ENCODE measurements around the gene ZHX3. TPM values are rescaled to one million over a fixed set of nuclear protein-coding genes. Genes with fewer than 3 reads are reported as not detected.
"Not testable (repeated sequence)": the region's sequence is repeated elsewhere in the genome, so short reads cannot be mapped to it uniquely, and the experiment has no call there.

Gene ZHX3
- total RNA-seq, 2 donors from 2014 or later: 8.2 to 10.1 TPM

- DNase-seq (ENCODE audit: low spot score in 2 of 2) (no peak), ATAC-seq (no peak)
- Mint-ChIP-seq H3K27ac (no peak overlapping the region), H3K9me3 (no peaks in the 10 kb centered on the region), H3K36me3 (no peaks in the 10 kb centered on the region)
These were observed 56.3 kb downstream of the ZHX3 start for GRCh38 chr20:41261260-41261659.

- Mint-ChIP-seq H3K36me3 (no peaks in the 10 kb centered on the region), H3K9me3 (no peaks in the 10 kb centered on the region)
- DNase-seq (ENCODE audit: low spot score in 2 of 2): no peak
These were observed 56.8 kb downstream of the ZHX3 start for GRCh38 chr20:41260734-41261220.

DNA sequence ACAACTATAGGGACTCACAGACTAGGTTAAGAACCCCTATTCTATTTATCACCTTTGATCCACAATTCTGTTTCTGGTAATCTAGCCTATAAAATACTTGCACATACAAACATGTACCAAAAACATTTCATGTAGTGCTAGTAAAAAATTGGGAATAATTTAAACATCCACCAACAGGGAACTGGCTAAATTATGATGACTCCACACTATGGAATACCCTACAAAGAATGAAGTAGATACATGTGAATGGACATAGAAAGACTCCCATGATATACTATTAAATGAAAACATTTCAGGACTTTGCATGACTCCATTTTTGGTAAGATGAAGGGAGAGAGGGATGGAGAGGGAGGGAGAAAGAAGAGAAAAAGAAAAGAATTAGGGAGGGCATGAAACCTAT lies 58.2 kb downstream of the ZHX3 start:
- no peaks in the 10 kb centered on the region for H3K36me3 Mint-ChIP-seq
- DNase-seq (ENCODE audit: low spot score in 2 of 2): no peak
- H3K9me3 Mint-ChIP-seq: no peaks in the 10 kb centered on the region
- H3K27ac Mint-ChIP-seq: no peak overlapping the region
- ATAC-seq: no peak

More at GRCh38 chr20:41260734-41261220, 56.8 kb downstream of the ZHX3 start:
- H3K27ac Mint-ChIP-seq: no peak overlapping the region
- ATAC-seq: no peak

DNA sequence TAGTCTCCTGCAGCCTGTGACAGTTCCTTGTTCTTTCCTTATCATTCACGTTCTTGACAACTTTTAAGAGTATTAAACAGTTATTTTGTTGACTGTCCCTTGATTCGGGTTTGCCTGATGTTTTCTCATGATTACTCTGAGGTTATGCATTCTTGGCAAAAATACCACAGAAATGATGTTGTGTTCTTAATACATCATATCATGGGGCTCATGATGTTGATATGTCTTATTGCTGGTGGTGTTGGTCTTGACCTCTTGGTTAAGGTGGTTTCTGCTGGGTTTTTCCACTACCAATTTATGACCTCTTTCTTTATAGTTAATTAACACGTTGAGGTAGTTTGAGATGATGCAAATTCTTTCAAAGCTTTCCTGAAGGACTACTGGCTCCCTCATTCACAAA lies 59.1 kb downstream of the ZHX3 start:
- no peaks in the 10 kb centered on the region for H3K36me3 Mint-ChIP-seq
- ATAC-seq: no peak
- no peak for DNase-seq (ENCODE audit: low spot score in 2 of 2)
- no peak overlapping the region for H3K27ac Mint-ChIP-seq
- H3K9me3 Mint-ChIP-seq: no peaks in the 10 kb centered on the region

DNA sequence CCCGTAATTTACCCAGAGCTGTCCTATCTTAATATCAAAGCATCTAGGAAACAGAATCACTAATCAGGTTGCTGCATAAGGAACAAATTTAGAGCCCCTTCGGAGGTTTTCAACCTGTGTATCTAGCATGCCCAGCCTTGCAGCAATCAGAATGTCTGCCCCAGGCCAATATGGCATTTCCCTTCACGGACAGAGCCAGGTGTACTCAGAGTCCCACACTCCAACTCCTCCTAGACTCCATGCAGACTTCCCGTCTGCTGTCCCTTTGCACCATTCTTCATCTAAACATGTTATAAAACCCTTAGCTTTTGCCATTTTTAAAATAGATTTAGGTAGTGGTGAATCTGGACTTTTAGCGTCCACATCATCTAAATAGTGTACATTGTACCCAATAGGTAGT lies 61.0 kb downstream of the ZHX3 start:
- no peak for ATAC-seq

GRCh38 chr20:41255655-41256054 lies 61.9 kb downstream of the ZHX3 start:
- Mint-ChIP-seq H3K27ac (no peak overlapping the region), H3K9me3 (no peaks in the 10 kb centered on the region), H3K36me3 (no peaks in the 10 kb centered on the region)
- ATAC-seq (no peak), DNase-seq (ENCODE audit: low spot score in 2 of 2) (no peak)

More for the DNA sequence above, 61.0 kb downstream of the ZHX3 start:
- Mint-ChIP-seq H3K27ac (no peak overlapping the region), H3K36me3 (no peaks in the 10 kb centered on the region), H3K9me3 (no peaks in the 10 kb centered on the region)
- no peak for DNase-seq (ENCODE audit: low spot score in 2 of 2)

DNA sequence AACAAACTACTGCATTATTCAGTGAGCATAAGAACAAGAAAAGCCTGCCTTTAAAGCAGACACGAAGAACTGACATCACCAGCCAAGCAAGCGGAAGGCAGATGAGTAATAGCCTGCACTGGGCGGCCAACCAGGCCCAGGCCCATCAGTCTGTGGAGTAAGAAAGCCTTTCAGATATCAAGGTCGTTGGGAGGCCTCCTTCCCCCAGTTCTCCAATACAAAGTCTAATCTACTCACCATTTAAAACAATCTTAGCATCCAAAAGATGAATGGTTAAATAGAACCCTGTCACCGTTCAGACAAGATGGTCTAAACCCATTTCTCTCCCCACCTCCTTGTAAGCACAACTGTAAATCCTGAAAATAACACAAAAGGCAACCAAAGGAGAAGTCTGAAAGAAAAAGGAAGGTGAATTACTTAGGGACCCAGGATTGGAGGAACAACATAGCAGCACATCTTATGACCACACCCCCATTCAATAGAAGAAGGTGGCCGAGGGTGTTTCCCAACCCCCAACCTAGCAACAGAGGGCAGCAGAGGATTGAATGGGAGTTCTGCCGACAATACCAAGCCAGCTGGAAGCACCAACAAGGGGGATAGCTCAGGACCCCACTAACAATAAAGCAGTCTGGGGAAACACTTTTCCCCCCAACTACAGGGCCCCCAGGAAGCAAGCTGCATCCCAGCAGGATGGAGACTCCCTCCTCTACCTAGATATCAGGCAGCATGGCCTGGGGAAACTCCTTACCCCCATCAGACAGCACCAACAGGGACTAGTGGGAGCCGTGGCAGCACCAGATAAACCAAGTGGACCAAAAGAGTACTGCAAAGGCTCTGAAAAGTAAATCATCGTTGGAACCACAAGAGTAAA lies 67.9 kb downstream of the ZHX3 start:
- no peaks in the 10 kb centered on the region for H3K36me3 Mint-ChIP-seq
- ATAC-seq: no peak

GRCh38 chr20:41248368-41249024 lies 69.0 kb downstream of the ZHX3 start:
- no peaks in the 10 kb centered on the region for H3K36me3 Mint-ChIP-seq
- no peak overlapping the region for H3K27ac Mint-ChIP-seq
- no peaks in the 10 kb centered on the region for H3K9me3 Mint-ChIP-seq
- DNase-seq (ENCODE audit: low spot score in 2 of 2) (no peak), ATAC-seq (no peak)

More for the DNA sequence above, 67.9 kb downstream of the ZHX3 start:
- H3K9me3 Mint-ChIP-seq: no peaks in the 10 kb centered on the region
- no peak for DNase-seq (ENCODE audit: low spot score in 2 of 2)
- H3K27ac Mint-ChIP-seq: no peak overlapping the region

DNA sequence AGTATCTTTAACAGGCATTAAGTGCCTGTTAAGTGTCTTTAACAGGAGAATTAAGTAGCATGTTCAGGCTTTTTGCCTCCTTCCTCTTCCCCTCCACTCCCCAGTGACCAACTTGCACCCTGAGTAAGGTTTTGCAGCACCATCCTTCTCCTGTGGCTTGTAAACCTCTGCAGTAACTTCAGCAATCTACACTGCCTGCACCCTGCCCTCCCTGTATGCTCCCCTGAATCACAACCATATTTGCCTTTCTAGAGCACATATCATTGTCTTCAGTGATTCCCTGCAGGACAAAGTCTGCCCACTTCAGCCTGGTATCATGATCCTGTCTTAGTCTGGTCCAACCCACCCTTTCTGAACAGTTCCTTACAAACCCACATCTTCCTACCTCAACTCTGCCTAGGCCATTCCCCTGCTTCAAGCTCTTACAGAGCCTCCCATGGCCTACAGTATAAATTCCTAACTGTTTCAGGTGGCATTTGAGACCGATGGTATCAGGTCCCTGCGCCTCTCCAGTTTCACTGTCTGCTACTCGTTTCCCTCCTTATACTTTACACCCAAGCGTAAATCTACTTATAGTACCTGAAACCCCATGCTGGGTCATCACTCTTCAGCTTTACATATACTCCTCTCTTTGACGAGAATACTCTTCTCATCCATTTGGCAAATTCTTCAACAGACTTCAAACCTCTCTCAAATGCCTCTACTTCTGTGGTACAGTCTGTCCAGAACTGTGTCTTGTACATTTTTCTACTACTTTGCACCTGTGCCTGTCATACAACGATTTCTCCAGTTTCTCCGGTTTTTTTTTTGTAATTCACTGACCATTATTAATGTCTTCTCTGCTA lies 69.8 kb downstream of the ZHX3 start:
- H3K36me3 Mint-ChIP-seq: no peaks in the 10 kb centered on the region
- no peaks in the 10 kb centered on the region for H3K9me3 Mint-ChIP-seq
- no peak overlapping the region for H3K27ac Mint-ChIP-seq
- no peak for DNase-seq (ENCODE audit: low spot score in 2 of 2)
- no peak for ATAC-seq

GRCh38 chr20:41245086-41245707 lies 72.3 kb downstream of the ZHX3 start:
- ATAC-seq: peak; percentile 48 to 50

DNA sequence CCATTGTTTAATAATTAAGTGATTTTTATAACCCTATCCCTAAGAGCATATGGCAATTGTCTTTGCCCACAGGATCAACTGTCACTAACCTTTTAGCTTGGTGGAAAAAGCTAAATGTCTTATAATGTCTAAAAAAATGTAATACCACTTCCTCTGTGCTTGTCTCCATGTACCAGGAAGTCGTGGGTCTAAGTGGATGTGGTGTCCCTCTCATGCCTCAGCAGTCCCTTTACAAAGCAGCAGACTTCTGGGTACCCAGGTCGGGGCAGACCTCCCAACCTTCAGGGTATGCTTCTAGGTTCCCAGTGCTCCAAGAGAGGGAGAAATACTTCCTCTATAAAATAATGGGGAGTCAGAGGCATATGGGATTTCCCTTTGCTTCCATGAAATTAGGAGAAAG lies 74.7 kb downstream of the ZHX3 start:
- ATAC-seq: no peak
- Mint-ChIP-seq H3K27ac (no peak overlapping the region), H3K36me3 (no peaks in the 10 kb centered on the region), H3K9me3 (no peaks in the 10 kb centered on the region)
- no peak for DNase-seq (ENCODE audit: low spot score in 2 of 2)

More at GRCh38 chr20:41245086-41245707, 72.3 kb downstream of the ZHX3 start:
- DNase-seq (ENCODE audit: low spot score in 2 of 2): no peak
- H3K36me3 Mint-ChIP-seq: no peaks in the 10 kb centered on the region
- no peak overlapping the region for H3K27ac Mint-ChIP-seq
- no peaks in the 10 kb centered on the region for H3K9me3 Mint-ChIP-seq

- no peaks in the 10 kb centered on the region for H3K36me3 Mint-ChIP-seq
- DNase-seq (ENCODE audit: low spot score in 2 of 2) (no peak), ATAC-seq (no peak)
- H3K9me3 Mint-ChIP-seq: no peaks in the 10 kb centered on the region
- no peak overlapping the region for H3K27ac Mint-ChIP-seq
These were observed 75.2 kb downstream of the ZHX3 start for GRCh38 chr20:41242352-41242751.

DNA sequence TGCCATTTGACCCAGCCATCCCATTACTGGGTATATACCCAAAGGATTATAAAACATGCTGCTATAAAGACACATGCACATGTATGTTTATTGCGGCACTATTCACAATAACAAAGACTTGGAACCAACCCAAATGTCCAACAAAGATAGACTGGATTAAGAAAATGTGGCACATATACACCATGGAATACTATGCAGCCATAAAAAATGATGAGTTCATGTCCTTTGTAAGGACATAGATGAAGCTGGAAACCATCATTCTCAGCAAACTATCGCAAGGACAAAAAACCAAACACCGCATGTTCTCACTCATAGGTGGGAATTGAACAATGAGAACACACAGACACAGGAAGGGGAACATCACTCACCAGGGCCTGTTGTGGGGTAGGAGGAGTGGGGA lies 80.3 kb downstream of the ZHX3 start:
- H3K36me3 Mint-ChIP-seq; DNase-seq (ENCODE audit: low spot score in 2 of 2); H3K9me3 Mint-ChIP-seq; H3K27ac Mint-ChIP-seq; ATAC-seq: not testable (repeated sequence)

DNA sequence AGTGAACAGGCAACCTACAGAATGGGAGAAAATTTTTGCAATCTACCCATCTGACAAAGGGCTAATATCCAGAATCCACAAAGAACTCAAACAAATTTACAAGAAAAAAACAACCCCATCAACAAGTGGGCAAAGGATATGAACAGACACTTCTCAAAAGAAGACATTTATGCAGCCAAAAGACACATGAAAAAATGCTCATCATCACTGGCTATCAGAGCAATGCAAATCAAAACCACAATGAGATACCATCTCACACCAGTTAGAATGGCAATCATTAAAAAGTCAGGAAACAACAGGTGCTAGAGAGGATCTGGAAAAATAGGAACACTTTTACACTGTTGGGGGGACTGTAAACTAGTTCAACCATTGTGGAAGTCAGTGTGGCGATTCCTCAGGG lies 80.7 kb downstream of the ZHX3 start:
- H3K27ac Mint-ChIP-seq; H3K36me3 Mint-ChIP-seq; H3K9me3 Mint-ChIP-seq; DNase-seq (ENCODE audit: low spot score in 2 of 2); ATAC-seq: not testable (repeated sequence)

- H3K9me3 Mint-ChIP-seq: no peaks in the 10 kb centered on the region
- ATAC-seq: no peak
- no peaks in the 10 kb centered on the region for H3K36me3 Mint-ChIP-seq
- no peak overlapping the region for H3K27ac Mint-ChIP-seq
- no peak for DNase-seq (ENCODE audit: low spot score in 2 of 2)
These were observed 83.0 kb downstream of the ZHX3 start for GRCh38 chr20:41234546-41234945.

- Mint-ChIP-seq H3K27ac (no peak overlapping the region), H3K9me3 (no peaks in the 10 kb centered on the region), H3K36me3 (no peaks in the 10 kb centered on the region)
- ATAC-seq (no peak), DNase-seq (ENCODE audit: low spot score in 2 of 2) (no peak)
These were observed 83.5 kb downstream of the ZHX3 start for GRCh38 chr20:41234041-41234440.
